Heart left ventricle (tissue), 13 donors: ENCODE measurements around the gene GGT1.
A peak's percentile ranks its signal among the peaks of the same experiment; 100 is the strongest.
"Not testable (repeated sequence)": the region's sequence is repeated elsewhere in the genome, so short reads cannot be mapped to it uniquely, and the experiment has no call there.

Source experiments
- POLR2A ChIP-seq, 2 donors: fragments of 450-650 bp; IDR thresholded peaks; one replicate each; pipeline ENCODE4 v1.6.1; 2017; ENCODE audit warnings: antibody characterized with exemption in 2 of 2, mild to moderate bottlenecking in 2 of 2, moderate library complexity in 2 of 2
- TF ChIP-seq, protein P1 (sequence below), 12 donors: fragments of 200-600 bp; sonication (generic) in 4 of 12; IDR thresholded peaks; one replicate each; pipeline versions ENCODE4 v1.5.0 to v1.8.0; 2018 to 2022; ENCODE audit warnings: antibody characterized with exemption in 12 of 12, mild to moderate bottlenecking in 5 of 12
- donor health status: ischemic (EF 13 %, LVEDD 7.1; RV severe dilation, severe dysfunction).
- donor health status: DM: no; HTN: yes; CAD: no.
- donor health status: DM: no; HTN: no; CAD: no.
- donor health status: ischemic (EF 25% LVEDD 6.9; RV normal size, moderate dysfunction).
- donor health status: ischemic (EF 25% LVEDD 5.7; RV mildly dilated, moderate dysfunction).
- donor health status: ischemic (EF 35%, LVEDD 5.7; RV mildly dilated, moderate dysfunction).
- donor health status: nonischemic (EF 11% LVEDD 7.7; RV severe dilation, severe dysfunction).
- donor health status: DM: yes; HTN: yes; CAD: no.
- donor health status: PGD.
- donor health status: ischemic (EF 29% LVEDD 5.4; RV normal size, mild dysfunction).
- donor health status: nonischemic (EF 23%, LVEDD 6.1; RV moderate dilation, normal function).

DNA sequence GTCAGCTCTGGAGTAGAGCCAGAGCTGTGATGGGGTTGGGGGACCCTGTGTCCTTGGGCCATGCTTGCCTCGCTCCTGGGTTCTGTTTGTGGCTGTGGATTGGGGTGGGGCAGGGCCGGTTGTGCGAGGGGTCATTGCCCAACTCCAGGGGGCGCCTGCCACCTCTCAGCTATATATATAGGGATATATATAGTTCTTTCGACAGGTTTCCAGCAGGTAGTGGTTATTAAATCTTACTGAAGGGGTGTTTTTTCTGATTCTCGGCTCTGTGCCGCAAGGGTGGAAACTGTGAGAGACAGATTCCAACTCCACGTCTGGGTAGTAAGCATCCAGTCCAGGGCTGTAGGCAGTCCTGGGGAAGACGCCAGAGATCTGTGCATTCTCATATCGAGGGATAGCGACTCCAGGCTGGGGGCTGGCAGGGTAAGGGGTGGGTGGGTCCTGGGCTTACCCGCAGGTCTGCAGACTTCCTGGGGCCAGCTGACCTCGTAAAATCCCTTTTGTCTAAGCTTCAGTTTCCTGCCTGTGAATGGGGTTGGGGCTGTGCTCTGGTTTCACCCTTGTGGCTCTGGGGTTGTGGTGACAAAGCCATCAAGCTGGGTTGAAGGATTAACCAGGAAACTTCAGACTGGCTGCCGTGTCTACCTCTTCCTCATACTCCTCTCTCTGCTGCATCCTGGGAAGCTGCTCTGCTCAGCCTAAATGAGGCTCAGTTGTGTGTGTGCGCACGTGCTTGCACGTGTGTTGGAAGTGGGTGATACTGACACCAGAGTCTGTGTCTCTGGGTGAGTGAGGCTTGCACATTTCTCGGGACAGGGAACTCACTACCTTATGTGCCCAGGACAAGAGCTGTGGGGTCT is 1.0 kb downstream of the GGT1 start:
- TF ChIP-seq, protein P1, sequence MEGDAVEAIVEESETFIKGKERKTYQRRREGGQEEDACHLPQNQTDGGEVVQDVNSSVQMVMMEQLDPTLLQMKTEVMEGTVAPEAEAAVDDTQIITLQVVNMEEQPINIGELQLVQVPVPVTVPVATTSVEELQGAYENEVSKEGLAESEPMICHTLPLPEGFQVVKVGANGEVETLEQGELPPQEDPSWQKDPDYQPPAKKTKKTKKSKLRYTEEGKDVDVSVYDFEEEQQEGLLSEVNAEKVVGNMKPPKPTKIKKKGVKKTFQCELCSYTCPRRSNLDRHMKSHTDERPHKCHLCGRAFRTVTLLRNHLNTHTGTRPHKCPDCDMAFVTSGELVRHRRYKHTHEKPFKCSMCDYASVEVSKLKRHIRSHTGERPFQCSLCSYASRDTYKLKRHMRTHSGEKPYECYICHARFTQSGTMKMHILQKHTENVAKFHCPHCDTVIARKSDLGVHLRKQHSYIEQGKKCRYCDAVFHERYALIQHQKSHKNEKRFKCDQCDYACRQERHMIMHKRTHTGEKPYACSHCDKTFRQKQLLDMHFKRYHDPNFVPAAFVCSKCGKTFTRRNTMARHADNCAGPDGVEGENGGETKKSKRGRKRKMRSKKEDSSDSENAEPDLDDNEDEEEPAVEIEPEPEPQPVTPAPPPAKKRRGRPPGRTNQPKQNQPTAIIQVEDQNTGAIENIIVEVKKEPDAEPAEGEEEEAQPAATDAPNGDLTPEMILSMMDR (IDR thresholded peaks at IDR 0.05) = peak in 1 of 12 donors; percentile 17
- TF ChIP-seq POLR2A (IDR thresholded peaks at IDR 0.05) = not testable (repeated sequence)
